HG02763 (cell line): ENCODE data around the gene GEMIN5.
"Not testable (repeated sequence)": the region's sequence is repeated elsewhere in the genome, so short reads cannot be mapped to it uniquely, and the experiment has no call there.

Source experiments
- ATAC-seq: cut with Tn5 transposase; IDR thresholded peaks from one replicate; pipeline ENCODE4 v1.9.1; 2021; ENCODE audit warnings: mild to moderate bottlenecking, moderate library complexity; ENCODE audit not compliant: unreplicated experiment

The GEMIN5 gene

GRCh38 chr5:154937718-154938466, at the start of gene GEMIN5:
TSS of gene GEMIN5 (minus strand) at chr5:154938211. CDS start at chr5:154938133, 78 bp downstream.
- peak; percentile 85 for ATAC-seq

- ATAC-seq = no peak
Observed at GRCh38 chr5:154986151-154986550, 48.1 kb upstream of the GEMIN5 start.

GRCh38 chr5:154984946-154985516, 47.0 kb upstream of the GEMIN5 start:
- ATAC-seq = no peak

GRCh38 chr5:154978294-154978693, 40.3 kb upstream of the GEMIN5 start:
- not testable (repeated sequence) for ATAC-seq

GRCh38 chr5:154977409-154977808, 39.4 kb upstream of the GEMIN5 start:
- no peak for ATAC-seq

GRCh38 chr5:154976082-154976481, 38.1 kb upstream of the GEMIN5 start:
- not testable (repeated sequence) for ATAC-seq

- no peak for ATAC-seq
Observed at GRCh38 chr5:154972476-154973080, 34.6 kb upstream of the GEMIN5 start.

GRCh38 chr5:154971501-154971900, 33.5 kb upstream of the GEMIN5 start:
- no peak for ATAC-seq

GRCh38 chr5:154970759-154971158, 32.7 kb upstream of the GEMIN5 start:
- ATAC-seq = no peak

- no peak for ATAC-seq
Observed at GRCh38 chr5:154968953-154969352, 30.9 kb upstream of the GEMIN5 start.

GRCh38 chr5:154967421-154968024, 29.5 kb upstream of the GEMIN5 start:
- ATAC-seq = no peak

- no peak for ATAC-seq
Observed at GRCh38 chr5:154966874-154967273, 28.9 kb upstream of the GEMIN5 start.

GRCh38 chr5:154966081-154966841, 28.2 kb upstream of the GEMIN5 start:
- ATAC-seq = no peak

GRCh38 chr5:154962494-154962893, 24.5 kb upstream of the GEMIN5 start:
- ATAC-seq = peak; percentile 86

GRCh38 chr5:154956712-154957111, 18.7 kb upstream of the GEMIN5 start:
- no peak for ATAC-seq

- ATAC-seq = no peak
Observed at GRCh38 chr5:154949781-154950180, 11.8 kb upstream of the GEMIN5 start.

- no peak for ATAC-seq
Observed at GRCh38 chr5:154948313-154948712, 10.3 kb upstream of the GEMIN5 start.

- ATAC-seq = no peak
Observed at GRCh38 chr5:154947778-154948177, 9.8 kb upstream of the GEMIN5 start.

GRCh38 chr5:154945695-154946301, 7.8 kb upstream of the GEMIN5 start:
- ATAC-seq = no peak

GRCh38 chr5:154944716-154945115, 6.7 kb upstream of the GEMIN5 start:
- ATAC-seq = no peak

- ATAC-seq = no peak
Observed at GRCh38 chr5:154943527-154943926, 5.5 kb upstream of the GEMIN5 start.
